Neural cell (in vitro differentiated cells): Measurements from ENCODE around the gene AMBN. TPM values are rescaled to one million over a fixed set of nuclear protein-coding genes. Genes with fewer than 3 reads are reported as not detected.

Experiments used
- H2AFZ ChIP-seq: fragments of 200-600, 300-800 bp; sonication (generic), shearing (Covaris generic); 2 replicates; pipeline ENCODE4 v1.6.0; 2014; ENCODE audit warnings: low read depth, mild to moderate bottlenecking, antibody characterized with exemption, low read length, moderate library complexity
- H3F3A ChIP-seq: fragments of 200-600 bp; shearing (Covaris generic); 2 replicates; pipeline ENCODE4 v1.6.1; 2016; ENCODE audit warnings: mild to moderate bottlenecking, moderate library complexity, mixed read lengths, antibody characterized with exemption, low read length; ENCODE audit not compliant: insufficient read depth, poor library complexity, severe bottlenecking
- H3K27ac ChIP-seq: fragments of 200-600, 300-800 bp; sonication (generic), shearing (Covaris generic); 2 replicates; pipeline ENCODE4 v1.5.1; 2014; ENCODE audit warnings: mild to moderate bottlenecking, low read length, moderate library complexity
- H3K27me3 ChIP-seq: fragments of 300-800, 200-600 bp; sonication (generic), shearing (Covaris generic); 2 replicates; pipeline ENCODE4 v1.6.0; 2014; ENCODE audit warnings: mild to moderate bottlenecking, low read depth, low read length, moderate library complexity; ENCODE audit not compliant: insufficient read depth
- H3K36me3 ChIP-seq: fragments of 300-800, 200-600 bp; sonication (generic), shearing (Covaris generic); 2 replicates; pipeline ENCODE4 v1.5.1; 2014; ENCODE audit warnings: mild to moderate bottlenecking, antibody characterized with exemption, low read length, moderate library complexity; ENCODE audit not compliant: insufficient read depth
- H3K4me2 ChIP-seq: fragments of 300-800, 200-600 bp; sonication (generic), shearing (Covaris generic); 2 replicates; pipeline ENCODE4 v1.6.0; 2014; ENCODE audit warnings: mild to moderate bottlenecking, low read length
- H3K4me3 ChIP-seq: fragments of 300-800, 200-600 bp; sonication (generic), shearing (Covaris generic); 2 replicates; pipeline ENCODE4 v1.5.1; 2014; ENCODE audit warnings: mild to moderate bottlenecking, low read length, moderate library complexity
- H3K79me2 ChIP-seq: fragments of 200-600 bp; shearing (Covaris generic); replicated peaks from 2 replicates; pipeline ENCODE4 v1.6.0; 2014; ENCODE audit warnings: mild to moderate bottlenecking, low read length, moderate library complexity; ENCODE audit not compliant: insufficient read depth
- H3K9ac ChIP-seq: fragments of 300-800, 200-600 bp; sonication (generic), shearing (Covaris generic); 2 replicates; pipeline ENCODE4 v1.6.1; 2016; ENCODE audit warnings: mild to moderate bottlenecking, low read length, mixed read lengths
- H3K9me2 ChIP-seq: fragments of 200-600 bp; shearing (Covaris generic); 2 replicates; pipeline ENCODE4 v1.6.1; 2016; ENCODE audit warnings: mild to moderate bottlenecking, low read length, mixed read lengths; ENCODE audit not compliant: insufficient read depth
- H3K9me3 ChIP-seq: fragments of 200-600, 300-800 bp; sonication (generic), shearing (Covaris generic); 2 replicates; pipeline ENCODE4 v1.6.1; 2016; ENCODE audit warnings: mild to moderate bottlenecking, mixed run types, low read length, moderate library complexity, mixed read lengths
- H4K20me1 ChIP-seq: fragments of 200-600 bp; shearing (Covaris generic); 2 replicates; pipeline ENCODE4 v1.6.1; 2016; ENCODE audit warnings: mild to moderate bottlenecking, mixed run types; ENCODE audit not compliant: insufficient read depth
- EP300 ChIP-seq: fragments of 450-650 bp; conservative IDR thresholded peaks from 2 replicates; pipeline ENCODE4 v1.6.1; 2014; ENCODE audit warnings: antibody characterized with exemption, mild to moderate bottlenecking, moderate library complexity; ENCODE audit not compliant: poor library complexity, severe bottlenecking
- EZH2 ChIP-seq: fragments of 200-600, 300-800 bp; shearing (Covaris generic), sonication (generic); IDR thresholded peaks from 2 replicates; pipeline ENCODE4 v1.6.1; 2014; ENCODE audit warnings: antibody characterized with exemption, low read length, borderline replicate concordance, mild to moderate bottlenecking; ENCODE audit not compliant: insufficient read depth, poor library complexity, severe bottlenecking
- MXI1 ChIP-seq: fragments of 450-650 bp; conservative IDR thresholded peaks from 2 replicates; pipeline ENCODE4 v1.6.1; 2014; ENCODE audit warnings: antibody characterized with exemption, mild to moderate bottlenecking; ENCODE audit not compliant: poor library complexity, severe bottlenecking
- POLR2AphosphoS5 ChIP-seq: IDR thresholded peaks from 2 replicates; pipeline ENCODE4 v1.6.1; 2012
- RAD21 ChIP-seq: fragments of 450-650 bp; conservative IDR thresholded peaks from 2 replicates; pipeline ENCODE4 v1.6.1; 2014; ENCODE audit warnings: antibody characterized with exemption, mild to moderate bottlenecking, moderate library complexity
- SMC3 ChIP-seq: fragments of 450-650 bp; conservative IDR thresholded peaks from 2 replicates; pipeline ENCODE4 v1.6.1; 2014; ENCODE audit warnings: antibody characterized with exemption, mild to moderate bottlenecking, moderate library complexity; ENCODE audit not compliant: poor library complexity
- TAF1 ChIP-seq: IDR thresholded peaks from 2 replicates; pipeline ENCODE4 v1.6.1; 2012; ENCODE audit warnings: low read depth
- polyA plus RNA-seq: library from polyadenylated mRNA; depleted of rRNA; stranded (reverse); fragments of >200 nt; gene quantifications from 2 replicates; pipeline ENCODE4 v1.2.3, GENCODE V29; 2014
- TF ChIP-seq, protein P1 (sequence below): IDR thresholded peaks from 2 replicates; pipeline ENCODE4 v1.6.1; 2012; ENCODE audit warnings: borderline replicate concordance
- TF ChIP-seq, protein P2 (sequence below): fragments of 450-650 bp; IDR thresholded peaks from 2 replicates; pipeline ENCODE4 v1.5.1; 2014; ENCODE audit warnings: antibody characterized with exemption, mild to moderate bottlenecking, moderate library complexity; ENCODE audit not compliant: poor library complexity, severe bottlenecking

The AMBN gene
- polyA plus RNA-seq, 1 donor from 2014 or later, result 1.2 TPM

DNA sequence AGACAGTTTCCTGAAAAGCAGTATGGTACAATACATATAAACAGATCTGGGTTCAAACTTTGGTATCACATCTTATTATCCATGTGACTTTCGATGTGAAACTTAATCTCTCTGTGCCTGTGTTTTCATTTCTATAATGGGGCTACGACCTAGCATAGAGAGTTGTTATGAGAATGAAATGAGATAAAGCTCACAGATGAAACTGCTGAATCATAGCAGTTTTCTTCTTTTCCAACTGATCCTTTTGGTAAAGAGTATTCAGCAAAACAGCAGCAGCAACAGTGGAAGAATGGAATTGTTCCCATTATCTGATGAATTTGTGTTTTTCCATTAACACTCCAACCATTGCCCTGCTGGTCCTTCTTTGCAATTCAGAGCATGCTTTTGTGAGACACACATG lies 16.3 kb downstream of the AMBN start:
- no peak for TF ChIP-seq EP300
- TF ChIP-seq, protein P1, sequence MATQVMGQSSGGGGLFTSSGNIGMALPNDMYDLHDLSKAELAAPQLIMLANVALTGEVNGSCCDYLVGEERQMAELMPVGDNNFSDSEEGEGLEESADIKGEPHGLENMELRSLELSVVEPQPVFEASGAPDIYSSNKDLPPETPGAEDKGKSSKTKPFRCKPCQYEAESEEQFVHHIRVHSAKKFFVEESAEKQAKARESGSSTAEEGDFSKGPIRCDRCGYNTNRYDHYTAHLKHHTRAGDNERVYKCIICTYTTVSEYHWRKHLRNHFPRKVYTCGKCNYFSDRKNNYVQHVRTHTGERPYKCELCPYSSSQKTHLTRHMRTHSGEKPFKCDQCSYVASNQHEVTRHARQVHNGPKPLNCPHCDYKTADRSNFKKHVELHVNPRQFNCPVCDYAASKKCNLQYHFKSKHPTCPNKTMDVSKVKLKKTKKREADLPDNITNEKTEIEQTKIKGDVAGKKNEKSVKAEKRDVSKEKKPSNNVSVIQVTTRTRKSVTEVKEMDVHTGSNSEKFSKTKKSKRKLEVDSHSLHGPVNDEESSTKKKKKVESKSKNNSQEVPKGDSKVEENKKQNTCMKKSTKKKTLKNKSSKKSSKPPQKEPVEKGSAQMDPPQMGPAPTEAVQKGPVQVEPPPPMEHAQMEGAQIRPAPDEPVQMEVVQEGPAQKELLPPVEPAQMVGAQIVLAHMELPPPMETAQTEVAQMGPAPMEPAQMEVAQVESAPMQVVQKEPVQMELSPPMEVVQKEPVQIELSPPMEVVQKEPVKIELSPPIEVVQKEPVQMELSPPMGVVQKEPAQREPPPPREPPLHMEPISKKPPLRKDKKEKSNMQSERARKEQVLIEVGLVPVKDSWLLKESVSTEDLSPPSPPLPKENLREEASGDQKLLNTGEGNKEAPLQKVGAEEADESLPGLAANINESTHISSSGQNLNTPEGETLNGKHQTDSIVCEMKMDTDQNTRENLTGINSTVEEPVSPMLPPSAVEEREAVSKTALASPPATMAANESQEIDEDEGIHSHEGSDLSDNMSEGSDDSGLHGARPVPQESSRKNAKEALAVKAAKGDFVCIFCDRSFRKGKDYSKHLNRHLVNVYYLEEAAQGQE, result no peak
- no peak for TF ChIP-seq RAD21
- H4K20me1 ChIP-seq, result no peaks in the 10 kb centered on the region
- no peaks in the 10 kb centered on the region for H3K27me3 ChIP-seq
- H3K9me3 ChIP-seq, result no peaks in the 10 kb centered on the region
- no peak overlapping the region for H3K4me2 ChIP-seq
- H3K79me2 ChIP-seq, result no peaks in the 10 kb centered on the region
- H3K9me2 ChIP-seq, result no peaks in the 10 kb centered on the region
- H2AFZ ChIP-seq, result no peak overlapping the region
- H3K36me3 ChIP-seq, result no peaks in the 10 kb centered on the region
- no peaks in the 10 kb centered on the region for H3F3A ChIP-seq
- no peak overlapping the region for H3K9ac ChIP-seq
- no peak overlapping the region for H3K4me3 ChIP-seq
- H3K27ac ChIP-seq, result no peak overlapping the region

DNA sequence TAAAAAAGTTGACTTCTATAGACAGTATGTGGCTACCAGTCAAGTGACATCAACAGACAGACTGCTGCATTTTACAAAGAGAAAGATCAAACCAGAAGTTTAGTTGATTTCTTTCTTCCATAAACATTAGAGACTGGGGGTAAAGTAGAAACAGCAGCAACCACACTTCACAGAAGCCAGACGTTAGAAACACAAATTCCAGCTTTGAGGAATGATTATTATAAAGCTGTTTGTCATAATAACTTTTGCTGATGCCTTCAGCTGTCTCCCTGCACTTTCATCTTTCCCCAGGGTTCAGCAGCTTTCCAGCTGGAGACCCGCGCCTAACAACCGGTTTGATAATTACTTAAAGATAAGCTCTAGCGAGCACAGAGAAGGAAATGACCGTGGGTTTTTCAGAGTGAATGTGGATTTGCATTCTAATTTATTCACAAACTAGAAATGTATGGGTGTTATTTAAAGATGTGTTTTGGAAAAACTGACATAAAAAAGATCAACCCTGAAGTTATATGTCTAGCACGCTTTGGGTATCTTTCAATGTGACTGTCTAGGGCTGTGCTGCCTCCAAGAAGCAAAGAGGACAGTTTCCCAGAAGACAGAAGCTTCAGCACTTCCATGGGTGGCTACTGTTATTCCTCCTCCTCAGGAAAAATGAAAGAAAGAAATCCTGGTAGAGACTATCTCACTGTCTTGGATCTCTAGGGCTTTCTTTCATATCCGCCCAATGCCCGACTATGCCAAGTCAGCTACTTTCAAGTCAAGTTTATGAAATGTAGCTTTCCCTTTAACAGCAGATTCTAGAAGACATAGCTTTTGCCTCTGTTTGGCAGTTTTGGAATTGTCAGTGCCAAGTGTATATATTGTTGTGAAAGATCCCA lies 21.5 kb downstream of the AMBN start:
- TF ChIP-seq MXI1 (no peak), RAD21 (no peak), EP300 (no peak), EZH2 (no peak), SMC3 (no peak), TAF1 (no peak), POLR2AphosphoS5 (no peak)
- TF ChIP-seq, protein P1, result no peak
- TF ChIP-seq, protein P2, sequence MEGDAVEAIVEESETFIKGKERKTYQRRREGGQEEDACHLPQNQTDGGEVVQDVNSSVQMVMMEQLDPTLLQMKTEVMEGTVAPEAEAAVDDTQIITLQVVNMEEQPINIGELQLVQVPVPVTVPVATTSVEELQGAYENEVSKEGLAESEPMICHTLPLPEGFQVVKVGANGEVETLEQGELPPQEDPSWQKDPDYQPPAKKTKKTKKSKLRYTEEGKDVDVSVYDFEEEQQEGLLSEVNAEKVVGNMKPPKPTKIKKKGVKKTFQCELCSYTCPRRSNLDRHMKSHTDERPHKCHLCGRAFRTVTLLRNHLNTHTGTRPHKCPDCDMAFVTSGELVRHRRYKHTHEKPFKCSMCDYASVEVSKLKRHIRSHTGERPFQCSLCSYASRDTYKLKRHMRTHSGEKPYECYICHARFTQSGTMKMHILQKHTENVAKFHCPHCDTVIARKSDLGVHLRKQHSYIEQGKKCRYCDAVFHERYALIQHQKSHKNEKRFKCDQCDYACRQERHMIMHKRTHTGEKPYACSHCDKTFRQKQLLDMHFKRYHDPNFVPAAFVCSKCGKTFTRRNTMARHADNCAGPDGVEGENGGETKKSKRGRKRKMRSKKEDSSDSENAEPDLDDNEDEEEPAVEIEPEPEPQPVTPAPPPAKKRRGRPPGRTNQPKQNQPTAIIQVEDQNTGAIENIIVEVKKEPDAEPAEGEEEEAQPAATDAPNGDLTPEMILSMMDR, result no peak
- no peaks in the 10 kb centered on the region for H3F3A ChIP-seq
- peak overlapping the region; percentile 48 for H3K4me3 ChIP-seq
- H3K9me3 ChIP-seq, result no peaks in the 10 kb centered on the region
- no peaks in the 10 kb centered on the region for H3K79me2 ChIP-seq
- no peaks in the 10 kb centered on the region for H4K20me1 ChIP-seq
- H2AFZ ChIP-seq, result no peak overlapping the region
- peak overlapping the region; percentile 22 for H3K4me2 ChIP-seq
- H3K27me3 ChIP-seq, result no peaks in the 10 kb centered on the region
- H3K9ac ChIP-seq, result no peak overlapping the region
- H3K27ac ChIP-seq, result no peak overlapping the region
- no peaks in the 10 kb centered on the region for H3K36me3 ChIP-seq
- H3K9me2 ChIP-seq, result no peaks in the 10 kb centered on the region
